ENCODE data around the gene AATK. TPM values are rescaled to one million over a fixed set of nuclear protein-coding genes. Genes with fewer than 3 reads are reported as not detected.

AATK gene
- total RNA-seq, 4 donors from 2014 or later, result 247 to 385 (median 322) TPM

DNA sequence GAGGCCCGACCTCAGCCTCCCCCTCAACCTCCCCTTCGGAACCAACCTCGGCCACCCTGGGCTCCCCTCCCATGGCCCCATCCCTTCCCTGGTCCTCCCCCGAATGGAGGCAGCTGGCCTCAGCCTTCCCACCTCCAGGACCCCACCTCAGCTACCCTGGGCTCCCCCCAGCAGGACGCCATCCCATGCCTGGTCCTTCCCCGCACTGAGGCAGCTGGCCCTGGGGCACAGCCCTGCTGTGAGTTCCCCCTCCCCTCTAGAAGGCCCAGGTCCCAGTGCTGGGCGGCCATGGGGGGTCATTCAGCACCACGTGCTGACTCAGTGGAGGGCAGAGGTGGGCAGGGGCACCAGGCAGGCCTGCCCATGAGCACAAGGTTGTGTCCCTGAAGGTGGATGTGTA lies 29.7 kb downstream of the AATK start:
- H3K4me1 ChIP-seq, result peaks cover 0 to 46% (median 11%) of the 10 kb centered on the region in 4 donors
- peak overlapping the region; percentile 14 to 95 (median 57) for H3K27ac ChIP-seq
- no peak for TF ChIP-seq EP300 (IDR thresholded peaks at IDR 0.05)
- TF ChIP-seq, protein P1, sequence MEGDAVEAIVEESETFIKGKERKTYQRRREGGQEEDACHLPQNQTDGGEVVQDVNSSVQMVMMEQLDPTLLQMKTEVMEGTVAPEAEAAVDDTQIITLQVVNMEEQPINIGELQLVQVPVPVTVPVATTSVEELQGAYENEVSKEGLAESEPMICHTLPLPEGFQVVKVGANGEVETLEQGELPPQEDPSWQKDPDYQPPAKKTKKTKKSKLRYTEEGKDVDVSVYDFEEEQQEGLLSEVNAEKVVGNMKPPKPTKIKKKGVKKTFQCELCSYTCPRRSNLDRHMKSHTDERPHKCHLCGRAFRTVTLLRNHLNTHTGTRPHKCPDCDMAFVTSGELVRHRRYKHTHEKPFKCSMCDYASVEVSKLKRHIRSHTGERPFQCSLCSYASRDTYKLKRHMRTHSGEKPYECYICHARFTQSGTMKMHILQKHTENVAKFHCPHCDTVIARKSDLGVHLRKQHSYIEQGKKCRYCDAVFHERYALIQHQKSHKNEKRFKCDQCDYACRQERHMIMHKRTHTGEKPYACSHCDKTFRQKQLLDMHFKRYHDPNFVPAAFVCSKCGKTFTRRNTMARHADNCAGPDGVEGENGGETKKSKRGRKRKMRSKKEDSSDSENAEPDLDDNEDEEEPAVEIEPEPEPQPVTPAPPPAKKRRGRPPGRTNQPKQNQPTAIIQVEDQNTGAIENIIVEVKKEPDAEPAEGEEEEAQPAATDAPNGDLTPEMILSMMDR (IDR thresholded peaks at IDR 0.05), result no peak
- TF ChIP-seq POLR2A (IDR thresholded peaks at IDR 0.05), result no peak
- no peaks in the 10 kb centered on the region for H3K36me3 ChIP-seq
- DNase-seq (ENCODE audit: low spot score in 2 of 2), result no peak
- H3K9me3 ChIP-seq, result no peaks in the 10 kb centered on the region
- 61 to 78% methylated on average over 8 of the region's 8 CpGs for WGBS, 2 donors
- no peaks in the 10 kb centered on the region for H3K27me3 ChIP-seq
- no peak overlapping the region for H3K4me3 ChIP-seq

DNA sequence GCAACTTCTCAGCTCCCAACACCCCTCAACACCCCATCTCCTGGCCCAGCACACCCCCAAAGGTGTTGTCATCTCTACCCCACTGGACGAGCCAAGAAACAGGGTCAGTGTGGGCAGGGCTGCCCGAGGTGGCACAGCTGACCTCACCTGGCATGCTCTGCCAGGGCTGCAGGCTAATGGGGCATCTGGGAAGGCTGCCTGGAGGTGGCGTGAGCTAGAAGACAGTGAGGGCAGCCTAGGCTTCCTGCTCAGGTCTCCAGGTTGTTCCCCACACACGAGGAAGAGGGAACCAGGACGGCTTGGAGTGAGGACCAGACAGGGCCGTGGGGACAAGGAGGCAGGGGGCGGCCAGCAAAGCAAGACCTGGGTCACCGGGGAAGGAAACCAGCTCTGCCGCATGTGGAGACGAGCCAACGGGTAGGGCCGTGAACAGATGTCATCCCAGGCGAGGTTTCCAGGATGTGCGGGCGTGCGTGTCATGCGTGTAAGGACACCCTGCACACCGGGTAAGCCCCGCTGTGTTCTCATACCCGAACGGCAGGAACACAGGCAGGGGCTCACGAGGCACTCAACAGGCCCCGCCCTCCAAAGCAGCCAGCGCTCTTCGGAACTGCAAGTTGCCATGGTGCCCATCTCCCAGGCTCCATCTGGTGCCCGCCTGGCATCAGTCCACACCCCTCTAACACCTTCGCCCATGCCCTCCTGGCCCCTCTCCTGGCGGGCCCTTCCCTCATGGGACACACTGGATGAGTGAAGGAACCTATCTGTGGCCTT lies 30.3 kb downstream of the AATK start:
- H3K27me3 ChIP-seq, result no peaks in the 10 kb centered on the region
- WGBS, 2 donors, result 57 to 65% methylated on average over 28 of the region's 28 CpGs
- H3K36me3 ChIP-seq, result no peaks in the 10 kb centered on the region
- DNase-seq (ENCODE audit: low spot score in 2 of 2), result no peak
- no peak overlapping the region for H3K4me3 ChIP-seq
- no peaks in the 10 kb centered on the region for H3K9me3 ChIP-seq
- TF ChIP-seq EP300 (IDR thresholded peaks at IDR 0.05) (no peak), POLR2A (IDR thresholded peaks at IDR 0.05) (no peak)
- TF ChIP-seq, protein P1 (IDR thresholded peaks at IDR 0.05), result no peak
- peak overlapping the region; percentile 21 to 95 (median 68) for H3K27ac ChIP-seq
- peaks cover 0 to 49% (median 11%) of the 10 kb centered on the region in 4 donors for H3K4me1 ChIP-seq

DNA sequence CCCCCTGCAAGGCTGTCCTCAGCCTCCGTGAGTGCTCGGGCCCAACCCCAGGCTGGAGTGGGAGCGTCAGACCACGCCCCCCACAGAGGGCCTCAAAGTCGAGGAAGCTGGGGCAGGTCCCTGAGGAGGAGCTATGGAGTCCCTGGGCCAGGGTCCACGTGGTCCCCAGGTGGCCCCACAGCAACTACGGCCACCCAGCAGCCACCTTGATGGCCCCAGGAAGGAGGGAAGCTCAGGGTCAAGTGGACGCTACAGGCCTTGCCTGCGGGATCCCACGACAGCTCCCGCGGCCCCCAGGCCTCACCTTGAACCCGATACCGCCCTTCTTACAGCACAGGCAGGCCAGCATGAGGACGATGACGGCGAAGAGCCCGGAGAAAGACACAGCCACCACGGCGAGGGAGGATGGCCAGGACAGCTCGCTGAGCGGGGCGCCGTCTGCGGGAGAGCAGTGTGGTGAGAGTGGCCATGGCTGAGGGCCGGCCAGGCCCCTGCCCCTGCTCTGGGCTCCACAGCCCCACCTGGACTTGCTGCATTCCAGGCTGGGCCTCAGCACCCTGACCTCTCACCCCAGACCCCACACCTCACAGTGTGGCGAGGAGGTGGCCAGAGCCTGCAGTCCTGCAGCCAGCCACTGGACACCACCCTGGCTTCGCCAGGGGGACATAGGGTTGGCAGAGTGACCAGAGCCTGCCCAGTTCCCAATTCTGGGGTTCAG lies 31.8 kb downstream of the AATK start:
- Histone ChIP-seq H3K9me3 (no peaks in the 10 kb centered on the region), H3K4me1 (peaks cover 0 to 54% (median 11%) of the 10 kb centered on the region in 4 donors), H3K4me3 (peak overlapping the region in 1 of 4 donors; percentile 65), H3K36me3 (no peaks in the 10 kb centered on the region), H3K27me3 (no peaks in the 10 kb centered on the region), H3K27ac (peak overlapping the region; percentile 43 to 95 (median 85))
- TF ChIP-seq, protein P1 (IDR thresholded peaks at IDR 0.05), result no peak
- no peak for TF ChIP-seq EP300 (IDR thresholded peaks at IDR 0.05)
- no peak for DNase-seq (ENCODE audit: low spot score in 2 of 2)
- WGBS, 2 donors, result 75 to 84% methylated on average over 21 to 26 of the region's 28 CpGs

DNA sequence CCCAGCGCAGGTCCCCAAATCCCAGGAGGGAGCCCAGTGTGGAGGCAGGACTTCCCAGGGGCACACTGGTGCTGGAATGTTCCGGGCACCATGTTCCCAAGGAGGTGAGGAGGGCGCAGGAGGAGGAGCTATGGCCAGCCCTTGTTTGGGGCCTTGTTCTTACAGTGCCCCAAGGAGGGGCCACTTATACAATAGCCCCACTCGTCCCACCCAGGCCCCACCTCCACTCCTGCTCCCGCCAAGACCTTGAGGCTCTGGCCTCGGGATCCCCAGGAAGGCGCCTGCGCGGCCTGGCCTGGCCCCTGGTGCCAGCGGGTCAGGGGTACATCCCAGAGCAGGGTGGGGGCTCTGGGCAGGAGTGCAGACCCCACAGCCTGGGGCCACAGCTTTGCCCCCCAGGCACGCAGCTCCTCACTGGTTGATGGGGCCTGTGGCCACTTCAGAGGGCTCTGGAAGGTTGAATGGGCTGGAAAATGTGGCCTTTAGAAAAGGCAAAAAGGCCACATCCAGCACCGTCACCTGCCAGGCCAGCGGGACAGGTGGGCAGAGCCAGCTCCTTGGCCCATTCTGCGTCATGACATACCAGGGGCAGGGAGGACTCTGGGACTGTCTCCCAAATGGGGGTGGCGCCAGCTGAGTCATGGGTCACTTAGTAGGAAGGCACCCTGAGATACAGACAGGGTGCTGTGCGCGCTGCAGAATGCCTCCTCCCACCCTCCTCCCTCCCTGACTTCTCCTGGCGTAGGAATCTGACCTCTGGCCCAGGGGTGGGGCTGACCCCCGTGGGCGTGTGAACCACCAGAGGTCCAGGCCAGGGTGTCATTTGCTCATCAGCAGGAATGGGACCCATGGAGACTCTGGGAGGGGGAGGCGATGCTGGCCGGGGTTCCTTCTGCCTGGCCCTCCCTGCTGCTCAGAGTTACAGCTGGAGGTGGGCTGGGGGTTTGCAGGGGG lies 33.0 kb downstream of the AATK start:
- DNase-seq (ENCODE audit: low spot score in 2 of 2), result no peak
- TF ChIP-seq EP300 (IDR thresholded peaks at IDR 0.05) (peak; percentile 7 to 78), POLR2A (IDR thresholded peaks at IDR 0.05) (peak in 1 of 2 donors; percentile 64)
- TF ChIP-seq, protein P1 (IDR thresholded peaks at IDR 0.05), result no peak
- Histone ChIP-seq H3K9me3 (no peaks in the 10 kb centered on the region), H3K36me3 (peaks cover 0 to 6% (median 0%) of the 10 kb centered on the region in 3 donors), H3K4me3 (peak overlapping the region; percentile 35 to 65 (median 44)), H3K4me1 (peaks cover 0 to 54% (median 11%) of the 10 kb centered on the region in 4 donors), H3K27ac (peak overlapping the region; percentile 77 to 95 (median 87)), H3K27me3 (no peaks in the 10 kb centered on the region)
- WGBS, 2 donors, result 24 to 49% methylated on average over 4 to 21 of the region's 22 CpGs

All from tibial nerve (tissue), 4 donors.